ENCODE measurements around the gene LMAN2. TPM values are rescaled to one million over a fixed set of nuclear protein-coding genes. Genes with fewer than 3 reads are reported as not detected.
A peak's percentile ranks its signal among the peaks of the same experiment; 100 is the strongest.
"Not testable (repeated sequence)": the region's sequence is repeated elsewhere in the genome, so short reads cannot be mapped to it uniquely, and the experiment has no call there.

Gene LMAN2
- total RNA-seq, 1 experiment from 2014 or later: 274 TPM

- DNase-seq (ENCODE audit: extremely low read depth, low read depth): peak; percentile 97
These were observed 27.7 kb upstream of the LMAN2 start for GRCh38 chr5:177378884-177379883.

- no peak for DNase-seq (ENCODE audit: extremely low read depth, low read depth)
These were observed 26.6 kb upstream of the LMAN2 start for GRCh38 chr5:177377851-177378776.

DNA sequence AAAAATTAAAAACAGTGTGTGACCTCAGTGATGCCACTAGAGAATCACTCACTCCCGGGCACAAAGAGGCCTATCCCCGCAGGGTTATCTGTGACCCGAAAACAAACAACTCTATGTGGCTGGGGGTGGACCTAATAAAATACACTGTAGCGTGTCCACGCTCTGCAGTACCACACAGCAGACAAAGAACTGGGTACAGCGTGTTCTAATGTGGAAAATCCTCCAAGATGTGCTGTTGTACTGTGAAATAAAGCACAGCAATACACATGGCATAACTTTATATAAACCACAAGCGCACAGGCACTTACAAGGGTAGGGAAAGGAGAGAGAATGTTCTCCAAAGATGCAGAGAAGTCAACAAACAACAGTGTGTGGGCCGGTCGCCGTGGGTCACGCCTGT lies 24.6 kb upstream of the LMAN2 start:
- no peak for DNase-seq (ENCODE audit: extremely low read depth, low read depth)

GRCh38 chr5:177375516-177375915 lies 24.0 kb upstream of the LMAN2 start:
- not testable (repeated sequence) for DNase-seq (ENCODE audit: extremely low read depth, low read depth)

DNA sequence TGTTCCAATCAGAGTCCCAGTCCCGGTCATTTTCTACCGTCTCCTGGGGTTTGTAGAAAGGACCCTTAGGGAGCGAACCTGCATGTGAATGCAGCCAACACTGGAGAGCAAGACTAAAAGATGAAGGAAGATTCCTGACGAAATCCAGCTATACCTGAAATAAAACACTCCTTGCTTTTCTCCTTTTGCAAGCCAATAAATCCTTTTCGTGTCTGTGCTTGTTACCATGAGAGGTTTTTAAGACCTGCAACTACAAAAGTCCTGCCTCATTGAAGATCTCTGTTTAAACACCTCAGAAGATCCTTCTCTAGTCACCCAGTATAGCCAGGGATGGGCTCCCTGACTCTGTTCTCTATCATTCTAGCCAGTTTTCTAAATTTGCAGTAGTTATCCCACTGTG lies 22.7 kb upstream of the LMAN2 start:
- DNase-seq (ENCODE audit: extremely low read depth, low read depth): no peak

DNA sequence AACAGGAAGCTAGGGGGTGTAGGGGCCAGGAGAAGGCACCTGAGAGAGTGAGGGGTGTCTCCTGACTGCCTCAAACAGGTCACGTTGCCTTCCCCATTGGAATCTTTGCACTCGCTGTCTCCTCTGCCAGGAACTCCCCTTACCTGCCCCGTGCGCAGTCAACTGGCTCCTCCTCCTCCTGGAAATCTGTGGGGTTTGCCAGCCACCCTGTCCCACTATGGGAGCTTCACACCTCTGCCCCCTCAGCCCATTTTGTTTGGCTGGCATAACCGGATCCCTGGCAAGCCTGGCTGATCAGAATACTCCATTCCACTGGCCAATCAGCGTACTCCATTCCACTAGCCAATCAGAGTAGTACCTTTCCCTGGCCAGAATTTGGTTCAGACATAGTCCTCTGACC lies 22.3 kb upstream of the LMAN2 start:
- no peak for DNase-seq (ENCODE audit: extremely low read depth, low read depth)

GRCh38 chr5:177372910-177373309 lies 21.4 kb upstream of the LMAN2 start:
- DNase-seq (ENCODE audit: extremely low read depth, low read depth): no peak

DNA sequence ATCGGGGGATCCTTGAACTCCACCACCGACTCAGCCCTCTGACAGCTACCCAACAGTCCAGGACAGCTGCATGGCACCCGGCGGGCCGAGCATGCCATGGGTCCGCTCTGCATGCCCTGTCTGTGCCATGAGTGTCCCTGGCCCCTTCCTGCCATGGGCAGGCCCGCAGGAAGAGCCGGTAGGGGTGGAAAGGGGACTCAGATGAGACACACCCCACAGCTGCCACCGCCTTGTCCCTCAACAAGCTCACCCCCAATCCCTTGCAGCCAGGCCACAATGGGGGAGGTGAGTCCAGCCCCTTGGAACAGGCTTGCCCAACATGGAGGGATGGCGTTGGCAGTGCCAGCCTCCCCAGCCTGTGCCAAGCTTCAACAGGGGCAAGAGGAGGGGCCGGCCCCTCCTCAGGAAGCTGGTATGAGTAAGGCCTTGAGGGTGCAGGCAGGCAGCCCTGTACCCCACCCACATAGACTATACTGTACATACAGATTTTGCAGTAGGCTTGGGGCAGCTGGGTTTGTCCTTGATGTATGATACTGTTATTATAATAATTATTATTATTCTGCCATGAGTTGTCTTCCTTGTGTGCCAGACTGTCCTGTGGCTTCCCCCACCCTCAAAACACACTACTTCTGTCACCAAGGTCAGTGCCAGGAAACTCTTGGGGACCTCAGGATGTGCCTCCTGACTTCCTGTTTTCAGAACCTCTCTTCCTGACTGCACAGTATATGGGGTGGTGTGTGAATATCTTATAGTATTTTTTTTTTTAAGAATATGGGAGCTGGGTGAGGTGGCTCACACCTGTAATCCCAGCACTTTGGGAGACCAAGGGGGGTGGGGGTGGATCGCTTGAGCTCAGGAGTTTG lies 20.8 kb upstream of the LMAN2 start:
- DNase-seq (ENCODE audit: extremely low read depth, low read depth): no peak

DNA sequence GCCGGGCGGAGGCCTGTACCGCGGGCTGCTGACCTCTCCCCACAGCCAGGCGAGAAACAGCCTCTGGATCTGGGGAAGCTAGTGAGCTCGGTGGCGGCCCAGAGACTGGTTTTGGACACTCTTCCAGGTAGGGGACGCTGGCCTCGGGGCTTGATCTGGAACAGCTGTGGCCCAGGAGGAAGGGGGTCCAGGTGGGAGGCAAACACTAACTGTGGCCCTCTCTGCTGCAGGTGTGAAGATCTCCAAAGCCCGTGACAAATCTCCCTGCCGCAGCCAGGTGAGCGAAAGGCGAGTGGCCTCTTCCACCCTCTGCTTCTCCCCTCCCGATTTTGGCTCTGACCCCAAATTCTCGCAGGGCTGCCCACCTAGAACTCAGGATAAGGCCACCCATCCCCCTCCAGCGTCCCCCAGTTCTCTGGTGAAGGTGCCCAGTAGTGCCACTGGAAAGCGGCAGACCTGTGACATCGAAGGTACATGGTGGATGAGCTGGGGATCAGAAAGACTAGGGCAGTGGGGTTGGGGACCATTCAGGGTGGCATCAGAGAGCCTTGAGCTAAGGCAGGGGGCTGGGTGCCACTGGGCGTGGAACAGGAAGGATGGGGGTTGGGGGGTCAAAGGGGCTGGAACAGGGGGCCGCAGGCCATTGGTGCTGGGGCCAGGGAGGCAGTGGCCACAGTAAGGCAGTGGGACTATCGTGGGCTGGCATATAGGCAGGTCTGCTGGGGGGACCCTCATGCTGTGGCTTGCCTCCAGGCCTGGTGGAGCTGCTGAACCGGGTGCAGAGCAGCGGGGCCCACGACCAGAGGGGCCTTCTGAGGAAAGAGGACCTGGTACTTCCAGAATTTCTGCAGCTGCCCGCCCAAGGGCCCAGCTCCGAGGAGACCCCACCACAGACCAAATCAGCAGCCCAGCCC lies 19.9 kb upstream of the LMAN2 start:
- no peak for DNase-seq (ENCODE audit: extremely low read depth, low read depth)

DNA sequence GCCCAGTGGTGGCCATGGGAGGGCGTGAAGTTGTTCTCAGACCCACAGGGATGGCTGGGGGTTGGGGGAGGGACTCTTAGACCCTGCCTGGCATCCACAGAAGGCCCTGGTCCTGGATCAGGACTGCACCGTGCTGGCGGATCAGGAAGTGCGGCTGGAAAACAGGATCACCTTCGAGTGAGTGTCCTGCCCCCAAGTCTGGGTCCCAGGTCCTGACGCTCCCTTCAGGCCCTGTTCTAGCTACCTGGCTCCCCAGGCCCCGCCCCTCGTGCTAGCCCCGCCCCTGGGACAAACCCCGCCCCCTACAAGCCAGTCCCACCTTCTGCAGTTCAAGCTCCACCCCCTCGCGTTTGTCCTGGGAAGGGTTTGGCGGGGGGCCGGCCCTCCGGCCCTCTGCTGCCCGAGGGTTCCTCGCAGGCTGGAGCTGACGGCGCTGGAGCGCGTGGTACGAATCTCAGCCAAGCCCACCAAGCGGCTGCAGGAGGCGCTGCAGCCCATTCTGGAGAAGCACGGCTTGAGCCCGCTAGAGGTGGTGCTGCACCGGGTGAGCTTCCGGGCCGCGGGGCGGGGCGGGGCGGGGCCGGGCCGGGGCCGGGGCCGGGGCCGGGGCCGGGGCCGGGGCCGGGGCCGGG lies 19.1 kb upstream of the LMAN2 start:
- DNase-seq (ENCODE audit: extremely low read depth, low read depth): peak; percentile 90

DNA sequence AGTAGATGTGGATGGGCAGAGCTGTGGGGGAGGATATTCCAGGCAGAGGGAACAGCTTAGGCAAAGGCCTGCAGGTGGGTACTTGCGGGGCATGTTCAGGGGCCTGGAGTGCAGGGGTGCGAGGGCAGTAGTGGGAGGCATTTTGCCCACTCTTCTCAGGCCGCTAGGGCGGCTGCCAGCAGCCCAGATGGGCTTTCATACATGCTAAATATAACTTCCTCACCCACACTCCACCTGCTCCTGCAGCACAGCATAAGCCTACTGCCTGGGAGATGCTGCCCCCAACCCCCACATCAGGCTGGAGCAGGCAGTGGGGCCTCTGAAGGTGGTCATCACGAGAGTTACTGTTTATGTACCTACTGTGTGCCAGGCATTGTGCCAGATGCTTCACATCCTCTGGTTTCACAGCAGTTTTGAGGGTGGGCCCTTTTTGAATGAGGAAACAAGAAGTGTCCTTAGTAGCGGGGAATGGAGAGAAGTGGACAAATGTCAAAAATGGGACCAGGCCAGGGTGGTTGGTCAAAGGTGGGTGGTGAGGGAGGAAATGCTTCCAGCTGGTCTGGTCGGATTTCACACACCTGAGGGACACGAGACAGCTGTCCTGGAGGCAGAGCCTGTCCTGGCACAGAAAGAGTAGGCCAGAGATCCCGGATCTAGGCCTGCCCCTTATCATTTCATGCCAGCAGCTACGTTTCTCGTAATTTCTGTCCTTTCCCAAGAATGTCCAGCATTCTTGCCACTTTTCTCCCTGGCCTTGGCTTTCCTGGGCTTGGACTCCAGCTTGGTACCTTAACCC lies 18.4 kb upstream of the LMAN2 start:
- DNase-seq (ENCODE audit: extremely low read depth, low read depth): no peak

- DNase-seq (ENCODE audit: extremely low read depth, low read depth): peak; percentile 56
These were observed 17.6 kb upstream of the LMAN2 start for GRCh38 chr5:177368869-177369644.

GRCh38 chr5:177367981-177368868 lies 16.8 kb upstream of the LMAN2 start:
- no peak for DNase-seq (ENCODE audit: extremely low read depth, low read depth)

DNA sequence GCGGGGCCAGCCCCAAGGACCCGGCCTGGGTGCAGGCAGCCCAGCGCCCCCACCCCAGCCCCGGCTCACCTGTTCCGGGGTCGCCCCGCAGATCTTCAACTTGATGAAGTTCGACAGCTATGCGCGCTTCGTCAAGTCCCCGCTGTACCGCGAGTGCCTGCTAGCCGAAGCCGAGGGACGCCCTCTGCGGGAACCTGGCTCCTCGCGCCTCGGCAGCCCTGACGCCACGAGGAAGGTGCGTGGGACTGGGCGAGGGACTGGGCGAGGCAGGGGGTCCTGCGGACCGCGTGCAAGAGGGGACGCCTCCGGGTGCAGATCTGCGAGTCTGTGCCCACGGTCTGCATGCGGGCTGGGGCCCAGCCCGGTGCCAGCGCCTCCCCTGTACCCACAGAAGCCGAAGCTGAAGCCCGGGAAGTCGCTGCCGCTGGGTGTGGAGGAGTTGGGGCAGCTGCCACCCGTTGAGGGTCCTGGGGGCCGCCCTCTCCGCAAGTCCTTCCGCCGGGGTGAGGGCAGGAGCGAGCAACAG lies 15.9 kb upstream of the LMAN2 start:
- DNase-seq (ENCODE audit: extremely low read depth, low read depth): no peak

DNA sequence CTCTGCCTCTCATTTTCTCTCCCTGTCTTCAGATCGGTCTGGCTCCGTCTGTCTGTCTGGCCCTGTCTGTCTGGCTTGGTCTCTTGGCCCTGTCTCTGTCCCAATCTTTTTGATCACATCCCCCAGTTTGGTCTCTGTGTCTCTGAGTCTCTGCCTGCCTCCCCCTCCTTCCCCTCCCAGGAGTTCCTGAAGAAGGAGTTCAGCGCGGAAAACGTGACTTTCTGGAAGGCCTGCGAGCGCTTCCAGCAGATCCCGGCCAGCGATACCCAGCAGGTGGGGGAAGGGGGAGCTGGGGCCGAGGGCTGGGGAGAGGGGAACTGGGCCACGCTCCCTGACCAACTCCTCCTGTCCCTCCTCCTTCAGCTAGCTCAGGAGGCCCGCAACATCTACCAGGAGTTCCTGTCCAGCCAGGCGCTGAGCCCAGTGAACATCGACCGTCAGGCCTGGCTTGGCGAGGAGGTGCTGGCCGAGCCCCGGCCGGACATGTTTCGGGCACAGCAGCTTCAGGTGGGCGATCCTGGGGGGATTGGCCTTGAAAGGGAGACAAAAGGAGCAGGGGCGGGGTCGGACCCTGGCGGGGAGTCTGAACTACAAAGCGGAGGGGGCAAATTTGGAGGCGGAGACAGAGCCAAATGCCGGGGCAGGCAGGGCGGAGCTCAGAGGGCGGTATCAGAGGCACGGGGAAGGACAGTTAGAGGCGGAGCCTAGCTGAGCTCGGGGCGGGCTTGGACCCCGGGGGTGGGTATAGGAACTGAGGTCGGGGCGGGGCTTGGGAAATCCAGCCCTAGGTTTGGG lies 15.3 kb upstream of the LMAN2 start:
- DNase-seq (ENCODE audit: extremely low read depth, low read depth): no peak

Data from NCI-H460 (cell line).